Measurements from ENCODE around the gene IL10RB. TPM values are rescaled to one million over a fixed set of nuclear protein-coding genes. Genes with fewer than 3 reads are reported as not detected.

Gene IL10RB
- total and polyA plus RNA-seq, 2 experiments from 2014 or later = 2.2 to 2.5 TPM

DNA sequence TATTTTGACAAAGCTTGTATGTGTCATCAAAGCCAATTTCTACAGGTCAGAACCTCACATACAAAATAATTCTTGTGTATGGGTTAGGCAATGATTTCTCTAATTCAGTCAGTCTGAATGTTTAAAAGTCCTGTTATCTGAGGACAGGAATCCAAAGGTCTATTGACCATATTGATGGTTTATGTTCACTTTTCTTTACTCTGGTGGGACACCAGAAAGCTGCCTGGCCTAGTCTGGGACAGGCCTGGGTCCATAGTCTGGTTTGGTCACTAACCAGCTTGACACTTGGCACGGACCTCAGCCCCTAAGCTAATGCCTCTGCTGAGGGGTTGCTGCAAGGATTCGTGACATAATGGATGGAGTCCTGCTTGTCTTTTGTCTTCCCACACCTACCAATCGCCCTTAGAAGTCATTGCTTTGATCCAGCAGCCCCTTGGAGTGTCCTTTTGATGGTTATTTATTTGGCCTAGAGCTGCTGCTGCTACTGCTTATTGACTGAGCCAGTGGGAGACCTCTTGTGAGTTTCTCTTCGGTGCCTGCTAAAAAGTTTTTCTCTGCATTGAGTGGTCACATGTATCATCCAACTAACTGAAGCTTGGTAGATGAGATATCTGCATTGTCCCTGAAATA, 20.8 kb upstream of the IL10RB start:
- no peaks in the 10 kb centered on the region for H3K4me1 ChIP-seq (ENCODE audit: insufficient read depth)
- Mint-ChIP-seq H3K4me1 (no peaks in the 10 kb centered on the region), H3K9me3 (peaks cover 11% of the 10 kb centered on the region; the same call in 1 of the 3 replicates), H3K27ac (no peak overlapping the region), H3K4me3 (no peak overlapping the region), H3K27me3 (ENCODE audit: insufficient read depth, low read depth, poor library complexity) (peaks cover 2% of the 10 kb centered on the region), H3K36me3 (ENCODE audit: low read depth) (peaks cover 63% of the 10 kb centered on the region)
- no peaks in the 10 kb centered on the region for H4K20me1 ChIP-seq (replicated peaks; ENCODE audit: insufficient read depth)
- ATAC-seq (peak; percentile 33), DNase-seq (ENCODE audit: low spot score) (no peak)
- TF ChIP-seq, protein P1, sequence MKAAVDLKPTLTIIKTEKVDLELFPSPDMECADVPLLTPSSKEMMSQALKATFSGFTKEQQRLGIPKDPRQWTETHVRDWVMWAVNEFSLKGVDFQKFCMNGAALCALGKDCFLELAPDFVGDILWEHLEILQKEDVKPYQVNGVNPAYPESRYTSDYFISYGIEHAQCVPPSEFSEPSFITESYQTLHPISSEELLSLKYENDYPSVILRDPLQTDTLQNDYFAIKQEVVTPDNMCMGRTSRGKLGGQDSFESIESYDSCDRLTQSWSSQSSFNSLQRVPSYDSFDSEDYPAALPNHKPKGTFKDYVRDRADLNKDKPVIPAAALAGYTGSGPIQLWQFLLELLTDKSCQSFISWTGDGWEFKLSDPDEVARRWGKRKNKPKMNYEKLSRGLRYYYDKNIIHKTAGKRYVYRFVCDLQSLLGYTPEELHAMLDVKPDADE (IDR thresholded peaks at IDR 0.05) = no peak
- no peak for TF ChIP-seq STAT1 (IDR thresholded peaks at IDR 0.05; ENCODE audit: unreplicated experiment)
- TF ChIP-seq EZH2 (IDR thresholded peaks at IDR 0.05; ENCODE audit: low read depth, unreplicated experiment) = no peak
- TF ChIP-seq JUNB (IDR thresholded peaks at IDR 0.05; ENCODE audit: unreplicated experiment) = no peak
- no peak for TF ChIP-seq ZNF114 (CRISPR knock-in tag; IDR thresholded peaks at IDR 0.05)
- no peak for TF ChIP-seq ZNF331 (CRISPR knock-in tag; IDR thresholded peaks at IDR 0.05; ENCODE audit: low read depth)
- TF ChIP-seq CTCF (conservative IDR thresholded peaks at IDR 0.05; ENCODE audit: low read depth in 2 of 2) = no peak
- TF ChIP-seq POLR2AphosphoS5 (IDR thresholded peaks at IDR 0.05; ENCODE audit: low read depth) = no peak
- TF ChIP-seq REST (IDR thresholded peaks at IDR 0.05; ENCODE audit: unreplicated experiment) = no peak
- TF ChIP-seq, protein P2, sequence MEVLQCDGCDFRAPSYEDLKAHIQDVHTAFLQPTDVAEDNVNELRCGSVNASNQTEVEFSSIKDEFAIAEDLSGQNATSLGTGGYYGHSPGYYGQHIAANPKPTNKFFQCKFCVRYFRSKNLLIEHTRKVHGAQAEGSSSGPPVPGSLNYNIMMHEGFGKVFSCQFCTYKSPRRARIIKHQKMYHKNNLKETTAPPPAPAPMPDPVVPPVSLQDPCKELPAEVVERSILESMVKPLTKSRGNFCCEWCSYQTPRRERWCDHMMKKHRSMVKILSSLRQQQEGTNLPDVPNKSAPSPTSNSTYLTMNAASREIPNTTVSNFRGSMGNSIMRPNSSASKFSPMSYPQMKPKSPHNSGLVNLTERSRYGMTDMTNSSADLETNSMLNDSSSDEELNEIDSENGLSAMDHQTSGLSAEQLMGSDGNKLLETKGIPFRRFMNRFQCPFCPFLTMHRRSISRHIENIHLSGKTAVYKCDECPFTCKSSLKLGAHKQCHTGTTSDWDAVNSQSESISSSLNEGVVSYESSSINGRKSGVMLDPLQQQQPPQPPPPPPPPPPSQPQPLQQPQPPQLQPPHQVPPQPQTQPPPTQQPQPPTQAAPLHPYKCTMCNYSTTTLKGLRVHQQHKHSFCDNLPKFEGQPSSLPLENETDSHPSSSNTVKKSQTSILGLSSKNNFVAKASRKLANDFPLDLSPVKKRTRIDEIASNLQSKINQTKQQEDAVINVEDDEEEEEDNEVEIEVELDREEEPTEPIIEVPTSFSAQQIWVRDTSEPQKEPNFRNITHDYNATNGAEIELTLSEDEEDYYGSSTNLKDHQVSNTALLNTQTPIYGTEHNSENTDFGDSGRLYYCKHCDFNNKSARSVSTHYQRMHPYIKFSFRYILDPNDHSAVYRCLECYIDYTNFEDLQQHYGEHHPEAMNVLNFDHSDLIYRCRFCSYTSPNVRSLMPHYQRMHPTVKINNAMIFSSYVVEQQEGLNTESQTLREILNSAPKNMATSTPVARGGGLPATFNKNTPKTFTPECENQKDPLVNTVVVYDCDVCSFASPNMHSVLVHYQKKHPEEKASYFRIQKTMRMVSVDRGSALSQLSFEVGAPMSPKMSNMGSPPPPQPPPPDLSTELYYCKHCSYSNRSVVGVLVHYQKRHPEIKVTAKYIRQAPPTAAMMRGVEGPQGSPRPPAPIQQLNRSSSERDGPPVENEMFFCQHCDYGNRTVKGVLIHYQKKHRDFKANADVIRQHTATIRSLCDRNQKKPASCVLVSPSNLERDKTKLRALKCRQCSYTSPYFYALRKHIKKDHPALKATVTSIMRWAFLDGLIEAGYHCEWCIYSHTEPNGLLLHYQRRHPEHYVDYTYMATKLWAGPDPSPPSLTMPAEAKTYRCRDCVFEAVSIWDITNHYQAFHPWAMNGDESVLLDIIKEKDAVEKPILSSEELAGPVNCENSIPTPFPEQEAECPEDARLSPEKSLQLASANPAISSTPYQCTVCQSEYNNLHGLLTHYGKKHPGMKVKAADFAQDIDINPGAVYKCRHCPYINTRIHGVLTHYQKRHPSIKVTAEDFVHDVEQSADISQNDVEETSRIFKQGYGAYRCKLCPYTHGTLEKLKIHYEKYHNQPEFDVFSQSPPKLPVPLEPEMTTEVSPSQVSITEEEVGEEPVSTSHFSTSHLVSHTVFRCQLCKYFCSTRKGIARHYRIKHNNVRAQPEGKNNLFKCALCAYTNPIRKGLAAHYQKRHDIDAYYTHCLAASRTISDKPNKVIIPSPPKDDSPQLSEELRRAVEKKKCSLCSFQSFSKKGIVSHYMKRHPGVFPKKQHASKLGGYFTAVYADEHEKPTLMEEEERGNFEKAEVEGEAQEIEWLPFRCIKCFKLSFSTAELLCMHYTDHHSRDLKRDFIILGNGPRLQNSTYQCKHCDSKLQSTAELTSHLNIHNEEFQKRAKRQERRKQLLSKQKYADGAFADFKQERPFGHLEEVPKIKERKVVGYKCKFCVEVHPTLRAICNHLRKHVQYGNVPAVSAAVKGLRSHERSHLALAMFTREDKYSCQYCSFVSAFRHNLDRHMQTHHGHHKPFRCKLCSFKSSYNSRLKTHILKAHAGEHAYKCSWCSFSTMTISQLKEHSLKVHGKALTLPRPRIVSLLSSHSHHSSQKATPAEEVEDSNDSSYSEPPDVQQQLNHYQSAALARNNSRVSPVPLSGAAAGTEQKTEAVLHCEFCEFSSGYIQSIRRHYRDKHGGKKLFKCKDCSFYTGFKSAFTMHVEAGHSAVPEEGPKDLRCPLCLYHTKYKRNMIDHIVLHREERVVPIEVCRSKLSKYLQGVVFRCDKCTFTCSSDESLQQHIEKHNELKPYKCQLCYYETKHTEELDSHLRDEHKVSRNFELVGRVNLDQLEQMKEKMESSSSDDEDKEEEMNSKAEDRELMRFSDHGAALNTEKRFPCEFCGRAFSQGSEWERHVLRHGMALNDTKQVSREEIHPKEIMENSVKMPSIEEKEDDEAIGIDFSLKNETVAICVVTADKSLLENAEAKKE (CRISPR knock-in tag; IDR thresholded peaks at IDR 0.05) = no peak
- no peak for TF ChIP-seq EZH2phosphoT487 (IDR thresholded peaks at IDR 0.05; ENCODE audit: unreplicated experiment)
- peaks cover 5% of the 10 kb centered on the region; the same call in 1 of the 2 replicates for H3K79me2 ChIP-seq (replicated peaks; ENCODE audit: insufficient read depth)
- no peak overlapping the region for H3K27ac ChIP-seq (ENCODE audit: low read depth)
- H3K36me3 ChIP-seq (ENCODE audit: insufficient read depth) = peaks cover 16% of the 10 kb centered on the region
- no peaks in the 10 kb centered on the region for H3K27me3 ChIP-seq (ENCODE audit: insufficient read depth)
- no peak overlapping the region for H3K4me2 ChIP-seq
- no peaks in the 10 kb centered on the region for H3K9me2 ChIP-seq (ENCODE audit: insufficient read depth)
- no peaks in the 10 kb centered on the region for H3F3A ChIP-seq (replicated peaks; ENCODE audit: low read depth)
- no peak overlapping the region for H3K4me3 ChIP-seq
- no peak overlapping the region for H2AFZ ChIP-seq
